Mammary epithelial cell (primary cell): Measurements from ENCODE around the gene CDC34.

Experiments
- CTCF ChIP-seq, 2 donors: IDR thresholded peaks in 1 of 2; conservative IDR thresholded peaks in 1 of 2; 2 replicates each; pipeline ENCODE4 v1.5.1; 2011 to 2012; ENCODE audit warnings: inconsistent platforms in 2 of 2, low read length in 2 of 2, mild to moderate bottlenecking in 2 of 2, control low read depth in 1 of 2, low read depth in 1 of 2; ENCODE audit not compliant: insufficient read depth in 1 of 2; ENCODE audit errors: extremely low read depth in 1 of 2
- EZH2 ChIP-seq: IDR thresholded peaks from 2 replicates; pipeline ENCODE4 v1.6.1; 2012; ENCODE audit warnings: low read length, inconsistent platforms, borderline replicate concordance

GRCh38 chr19:518598-519231 lies 12.8 kb upstream of the CDC34 start:
- TF ChIP-seq CTCF (conservative IDR thresholded peaks at IDR 0.05 in 1 of 2, IDR thresholded peaks at IDR 0.05 in 1 of 2; ENCODE audit: extremely low read depth in 1 of 2, insufficient read depth in 1 of 2, low read depth in 1 of 2, low read length in 2 of 2) (no peak), EZH2 (no peak)
